Keratinocyte (primary cell): ENCODE measurements around the gene LYVE1.

ENCODE experiments used
- CTCF ChIP-seq, 3 experiments: IDR thresholded peaks in 1 of 3; conservative IDR thresholded peaks in 1 of 3; optimal IDR thresholded peaks in 1 of 3; 2 replicates in 2 of 3; 3 replicates in 1 of 3; pipeline versions ENCODE3 to v1.5.1; 2011; ENCODE audit warnings: low read length in 3 of 3, mild to moderate bottlenecking in 3 of 3, moderate library complexity in 2 of 3, control low read depth in 1 of 3, inconsistent platforms in 1 of 3; ENCODE audit not compliant: insufficient read depth in 2 of 3; ENCODE audit errors: extremely low read depth in 1 of 3
- EZH2 ChIP-seq: IDR thresholded peaks from one replicate; pipeline ENCODE4 v1.6.1; 2012; ENCODE audit warnings: inconsistent platforms, mild to moderate bottlenecking, low read length, moderate library complexity

- TF ChIP-seq CTCF (optimal IDR thresholded peaks at IDR 0.05 in 1 of 3, IDR thresholded peaks at IDR 0.05 in 1 of 3, conservative IDR thresholded peaks at IDR 0.05 in 1 of 3; ENCODE audit: extremely low read depth in 1 of 3, insufficient read depth in 2 of 3, low read length in 3 of 3) (no peak), EZH2 (no peak)
These were observed 23.9 kb upstream of the LYVE1 start for GRCh38 chr11:10592331-10592730.
